Bronchial epithelial cell (primary cell): ENCODE measurements around the gene CEACAM16. TPM values are rescaled to one million over a fixed set of nuclear protein-coding genes. Genes with fewer than 3 reads are reported as not detected.

Experiments used
- DNase-seq: peaks from one replicate; pipeline ENCODE4 v3.0.0-alpha.2; 2010; ENCODE audit warnings: low read depth
- FAIRE-seq: peaks from 2 replicates; lab custom pipeline; 2011; peaks lifted over from hg19 to GRCh38; lab: Jason Lieb, UNC
- H3K27me3 ChIP-seq: 2 replicates; pipeline ENCODE4 v1.5.1; 2011; ENCODE audit warnings: low read length; ENCODE audit not compliant: control insufficient read depth, insufficient read depth
- H3K36me3 ChIP-seq: 2 replicates; pipeline ENCODE4 v1.5.1; 2011; ENCODE audit warnings: low read length; ENCODE audit not compliant: control insufficient read depth, insufficient read depth
- H3K4me3 ChIP-seq: 2 replicates; pipeline ENCODE4 v1.5.1; 2011; ENCODE audit warnings: mild to moderate bottlenecking, low read depth, low read length, control low read depth
- CTCF ChIP-seq: IDR thresholded peaks from 2 replicates; pipeline ENCODE4 v1.5.1; 2011; ENCODE audit warnings: mild to moderate bottlenecking, moderate library complexity, low read length, control low read depth, inconsistent platforms; ENCODE audit not compliant: insufficient read depth, severe bottlenecking
- total RNA-seq: library from RNA; depleted of rRNA; stranded (reverse); fragments of >200 nt; gene quantifications from 2 replicates; pipeline ENCODE4 v1.2.1, GENCODE V29; 2014

CEACAM16 gene
- total RNA-seq, 1 donor from 2014 or later, result not detected

- H3K27me3 ChIP-seq, result no peaks in the 10 kb centered on the region
- FAIRE-seq, result no peak
- no peak overlapping the region for H3K4me3 ChIP-seq
These were observed 27.5 kb downstream of the CEACAM16 start for GRCh38 chr19:44726465-44726864.

GRCh38 chr19:44728178-44728577 lies 29.2 kb downstream of the CEACAM16 start:
- no peak for FAIRE-seq
- TF ChIP-seq CTCF, result no peak
- DNase-seq, result no peak
- no peak overlapping the region for H3K4me3 ChIP-seq
- H3K27me3 ChIP-seq, result no peaks in the 10 kb centered on the region
- no peaks in the 10 kb centered on the region for H3K36me3 ChIP-seq

More at GRCh38 chr19:44726465-44726864, 27.5 kb downstream of the CEACAM16 start:
- TF ChIP-seq CTCF, result no peak
- no peaks in the 10 kb centered on the region for H3K36me3 ChIP-seq
- no peak for DNase-seq

GRCh38 chr19:44729516-44730033 lies 30.6 kb downstream of the CEACAM16 start:
- no peak for TF ChIP-seq CTCF
- no peak overlapping the region for H3K4me3 ChIP-seq
- FAIRE-seq, result no peak
- no peaks in the 10 kb centered on the region for H3K27me3 ChIP-seq
- no peaks in the 10 kb centered on the region for H3K36me3 ChIP-seq
- no peak for DNase-seq

- no peaks in the 10 kb centered on the region for H3K27me3 ChIP-seq
- H3K36me3 ChIP-seq, result no peaks in the 10 kb centered on the region
- DNase-seq, result no peak
- no peak for FAIRE-seq
- no peak for TF ChIP-seq CTCF
- H3K4me3 ChIP-seq, result no peak overlapping the region
These were observed 32.1 kb downstream of the CEACAM16 start for GRCh38 chr19:44731081-44731480.

GRCh38 chr19:44731622-44732021 lies 32.7 kb downstream of the CEACAM16 start:
- DNase-seq (no peak), FAIRE-seq (peak; percentile 28)
- no peaks in the 10 kb centered on the region for H3K36me3 ChIP-seq
- H3K4me3 ChIP-seq, result no peak overlapping the region
- no peaks in the 10 kb centered on the region for H3K27me3 ChIP-seq
- TF ChIP-seq CTCF, result no peak
